SH-SY5Y (cell line): Measurements from ENCODE around the gene AGAP1.

Source experiments
- GATA2 ChIP-seq: IDR thresholded peaks from 2 replicates; pipeline ENCODE4 v1.6.1; 2011; ENCODE audit warnings: mild to moderate bottlenecking, low read depth, low read length
- GATA3 ChIP-seq: IDR thresholded peaks from 2 replicates; pipeline ENCODE4 v1.6.1; 2011; ENCODE audit warnings: low read depth, mild to moderate bottlenecking, low read length, moderate library complexity

DNA sequence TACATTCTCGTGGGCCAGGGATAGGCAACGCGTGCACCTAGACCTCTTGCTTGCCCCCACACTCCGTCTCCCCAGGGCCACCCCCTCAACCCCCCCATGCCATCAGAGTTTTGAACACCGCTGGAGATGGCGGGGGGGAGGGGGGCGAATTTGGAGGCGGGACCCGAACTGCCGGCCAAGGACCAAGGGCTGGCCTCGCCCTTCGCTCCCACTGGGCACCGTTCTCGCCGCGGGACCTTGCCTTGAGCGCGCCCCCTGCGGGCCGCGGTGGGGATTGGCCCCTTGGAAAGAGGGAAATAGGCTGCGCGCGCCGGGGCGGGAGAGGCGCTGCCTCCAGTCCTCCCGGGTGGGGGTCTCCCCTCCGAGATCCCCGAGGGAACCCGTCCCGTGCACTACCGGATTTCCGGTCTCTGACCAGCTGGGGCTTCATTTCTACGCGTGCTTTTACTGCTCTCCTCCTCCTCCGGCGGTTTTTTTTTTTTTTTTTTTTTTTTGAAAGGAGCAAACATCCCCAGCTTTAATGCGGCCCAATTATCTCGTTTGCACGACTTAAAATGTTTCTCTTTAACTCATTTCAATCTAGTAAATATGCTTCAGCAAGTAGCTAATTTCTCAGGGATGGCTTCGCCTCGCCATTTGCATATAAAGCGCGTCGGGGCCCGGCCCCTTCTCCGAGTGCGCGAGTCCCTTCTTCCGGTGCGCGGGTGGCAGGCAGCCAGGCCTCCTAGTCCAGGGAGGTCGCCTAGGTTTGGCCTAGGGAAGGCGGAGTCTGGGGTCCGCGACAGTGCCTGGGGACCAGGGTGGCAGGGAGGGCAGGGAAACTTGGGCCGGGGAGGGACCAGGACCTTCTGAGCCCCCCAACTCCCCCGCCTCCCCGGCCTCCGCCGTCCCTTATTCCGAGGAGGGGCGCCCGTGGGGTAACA, 684.4 kb downstream of the AGAP1 start:
- no peak for TF ChIP-seq GATA2
- no peak for TF ChIP-seq GATA3
